Activated CD8-positive, alpha-beta memory T cell treated with anti-CD3 and anti-CD28 coated beads for 24 hours (primary cell): Measurements from ENCODE around the gene IKZF2.
"Not testable (repeated sequence)": the region's sequence is repeated elsewhere in the genome, so short reads cannot be mapped to it uniquely, and the experiment has no call there.

ENCODE experiments used
- DNase-seq: peaks from one replicate; pipeline ENCODE4 v3.0.0-alpha.2; 2020

The IKZF2 gene

GRCh38 chr2:213022987-213023386 is 128.4 kb downstream of the IKZF2 start:
- no peak for DNase-seq

GRCh38 chr2:213021971-213022899 is 129.2 kb downstream of the IKZF2 start:
- DNase-seq, result no peak

- DNase-seq, result not testable (repeated sequence)
Observed at GRCh38 chr2:213020913-213021312, 130.5 kb downstream of the IKZF2 start.

GRCh38 chr2:213020268-213020667 is 131.1 kb downstream of the IKZF2 start:
- DNase-seq, result no peak

- DNase-seq, result no peak
Observed at GRCh38 chr2:213019368-213019767, 132.0 kb downstream of the IKZF2 start.

- no peak for DNase-seq
Observed at GRCh38 chr2:213018340-213018901, 133.0 kb downstream of the IKZF2 start.

- no peak for DNase-seq
Observed at GRCh38 chr2:213017404-213017803, 134.0 kb downstream of the IKZF2 start.

- no peak for DNase-seq
Observed at GRCh38 chr2:213016984-213017351, 134.4 kb downstream of the IKZF2 start.

- DNase-seq, result no peak
Observed at GRCh38 chr2:213016166-213016983, 135.0 kb downstream of the IKZF2 start.

- DNase-seq, result no peak
Observed at GRCh38 chr2:213015387-213016165, 135.8 kb downstream of the IKZF2 start.

- DNase-seq, result no peak
Observed at GRCh38 chr2:213013979-213014378, 137.4 kb downstream of the IKZF2 start.

GRCh38 chr2:213011505-213011904 is 139.9 kb downstream of the IKZF2 start:
- DNase-seq, result no peak

GRCh38 chr2:213010106-213010779 is 141.2 kb downstream of the IKZF2 start:
- no peak for DNase-seq

GRCh38 chr2:213007290-213007838 is 144.0 kb downstream of the IKZF2 start:
- no peak for DNase-seq

GRCh38 chr2:213004197-213004821 is 147.1 kb downstream of the IKZF2 start:
- no peak for DNase-seq

GRCh38 chr2:213002383-213002782 is 149.0 kb downstream of the IKZF2 start:
- DNase-seq, result no peak

- DNase-seq, result no peak
Observed at GRCh38 chr2:213001297-213001910, 150.0 kb downstream of the IKZF2 start.

- no peak for DNase-seq
Observed at GRCh38 chr2:212998626-212999359, 152.6 kb downstream of the IKZF2 start.

GRCh38 chr2:212997526-212998020 is 153.8 kb downstream of the IKZF2 start:
- DNase-seq, result no peak

GRCh38 chr2:212995920-212996319 is 155.5 kb downstream of the IKZF2 start:
- DNase-seq, result no peak
